ENCODE results near the gene SFMBT1.

Gene SFMBT1

DNA sequence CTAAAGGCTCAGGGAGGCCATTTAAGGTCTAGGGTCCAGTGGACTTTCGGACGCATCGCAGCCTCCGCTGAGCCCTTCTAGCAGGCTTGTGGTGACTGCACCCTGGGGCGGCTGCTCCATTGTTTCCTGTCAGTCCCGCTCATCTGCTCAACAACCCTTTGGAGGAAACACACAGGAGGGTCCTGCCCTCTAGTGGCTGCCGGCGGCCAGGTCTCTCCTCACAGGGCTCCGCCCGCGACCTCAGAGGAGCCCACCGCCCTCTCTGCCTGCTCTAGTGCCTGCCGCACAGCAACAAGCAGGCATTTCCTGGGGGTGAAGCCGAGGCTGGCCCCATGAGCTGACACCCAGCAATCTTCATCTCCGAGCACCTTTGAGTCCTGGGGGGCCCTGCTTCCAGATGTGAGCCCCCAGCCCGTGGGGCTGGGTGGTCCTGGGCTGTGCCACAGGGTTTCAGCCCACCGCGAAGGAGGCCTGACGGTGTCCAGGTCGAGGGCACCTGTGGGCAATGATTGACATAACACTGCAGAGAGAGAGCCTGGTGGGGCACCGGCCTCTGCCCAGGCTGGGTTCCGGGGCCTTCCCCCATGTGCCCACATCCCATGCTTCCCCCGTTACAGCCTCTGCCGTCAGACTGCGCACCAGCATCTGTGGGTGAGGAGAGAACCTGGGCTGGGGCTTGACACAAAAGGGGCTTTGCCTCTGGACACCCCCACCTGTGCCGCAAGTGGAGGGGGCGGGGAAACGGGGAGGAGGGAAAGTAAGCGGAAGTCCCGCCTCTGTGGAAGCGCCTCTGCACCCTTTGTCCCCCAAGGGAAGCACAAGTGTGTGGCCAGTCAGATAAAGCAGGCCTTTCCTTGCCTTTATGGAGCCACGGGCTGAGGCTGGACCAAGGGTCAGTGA is 27.0 kb upstream of the SFMBT1 start:
- peak; percentile 83 for DNase-seq (ENCODE audit: low spot score)
- peak; percentile 86 for TF ChIP-seq CTCF (IDR thresholded peaks at IDR 0.05; ENCODE audit: extremely low read depth, missing control alignments)

DNA sequence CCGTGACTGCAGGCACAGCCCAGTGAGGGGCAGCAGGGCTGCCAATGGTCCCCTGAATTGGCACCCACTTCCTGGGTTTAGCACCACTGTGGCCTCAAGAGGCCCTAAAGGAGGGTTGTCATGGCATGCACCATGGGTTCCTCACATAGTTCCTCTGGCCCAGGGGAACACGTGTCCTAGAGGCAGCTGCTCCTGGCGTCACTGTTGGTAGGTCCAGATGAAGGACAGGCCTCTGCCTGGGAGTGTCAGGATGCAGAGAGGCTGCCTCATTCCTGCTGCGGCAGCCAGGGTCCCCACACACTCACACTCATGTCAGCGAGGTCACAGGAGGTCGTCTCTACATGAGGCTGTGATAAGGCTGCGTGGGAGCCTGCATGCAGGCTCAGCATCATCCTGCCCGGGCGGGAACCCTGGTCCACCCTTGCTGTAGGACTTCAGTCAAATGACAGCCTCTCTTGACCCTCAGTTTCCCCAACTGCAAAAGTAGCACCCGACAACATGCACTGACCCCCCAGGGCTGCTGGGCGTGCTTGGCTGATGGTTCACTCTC is 26.1 kb upstream of the SFMBT1 start:
- DNase-seq (ENCODE audit: low spot score): no peak
- no peak for TF ChIP-seq CTCF (IDR thresholded peaks at IDR 0.05; ENCODE audit: extremely low read depth, missing control alignments)

- no peak for TF ChIP-seq CTCF (IDR thresholded peaks at IDR 0.05; ENCODE audit: extremely low read depth, missing control alignments)
- no peak for DNase-seq (ENCODE audit: low spot score)
Measured at GRCh38 chr3:53069422-53070068, 23.7 kb upstream of the SFMBT1 start.

GRCh38 chr3:53068176-53068575 is 22.3 kb upstream of the SFMBT1 start:
- DNase-seq (ENCODE audit: low spot score): no peak
- no peak for TF ChIP-seq CTCF (IDR thresholded peaks at IDR 0.05; ENCODE audit: extremely low read depth, missing control alignments)

DNA sequence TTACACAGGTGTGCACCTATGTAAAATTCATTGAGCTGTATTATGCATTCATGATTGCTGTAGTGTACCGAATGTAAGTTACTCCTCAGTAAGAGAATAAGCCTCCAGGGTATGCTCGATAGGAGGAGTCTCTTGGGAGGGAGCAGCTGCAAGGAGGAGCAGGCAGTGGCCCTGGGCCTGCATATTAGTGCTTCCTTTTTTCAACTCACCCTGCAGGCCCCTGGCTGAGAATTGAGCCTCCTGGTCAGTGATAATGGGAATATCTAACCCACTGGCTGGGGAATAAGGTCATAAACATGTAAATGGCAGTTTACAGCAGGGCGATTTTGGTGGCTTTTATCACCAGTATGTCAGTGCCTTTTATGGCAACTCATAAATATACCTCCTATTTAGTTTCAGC is 21.7 kb upstream of the SFMBT1 start:
- no peak for TF ChIP-seq CTCF (IDR thresholded peaks at IDR 0.05; ENCODE audit: extremely low read depth, missing control alignments)
- DNase-seq (ENCODE audit: low spot score): no peak

DNA sequence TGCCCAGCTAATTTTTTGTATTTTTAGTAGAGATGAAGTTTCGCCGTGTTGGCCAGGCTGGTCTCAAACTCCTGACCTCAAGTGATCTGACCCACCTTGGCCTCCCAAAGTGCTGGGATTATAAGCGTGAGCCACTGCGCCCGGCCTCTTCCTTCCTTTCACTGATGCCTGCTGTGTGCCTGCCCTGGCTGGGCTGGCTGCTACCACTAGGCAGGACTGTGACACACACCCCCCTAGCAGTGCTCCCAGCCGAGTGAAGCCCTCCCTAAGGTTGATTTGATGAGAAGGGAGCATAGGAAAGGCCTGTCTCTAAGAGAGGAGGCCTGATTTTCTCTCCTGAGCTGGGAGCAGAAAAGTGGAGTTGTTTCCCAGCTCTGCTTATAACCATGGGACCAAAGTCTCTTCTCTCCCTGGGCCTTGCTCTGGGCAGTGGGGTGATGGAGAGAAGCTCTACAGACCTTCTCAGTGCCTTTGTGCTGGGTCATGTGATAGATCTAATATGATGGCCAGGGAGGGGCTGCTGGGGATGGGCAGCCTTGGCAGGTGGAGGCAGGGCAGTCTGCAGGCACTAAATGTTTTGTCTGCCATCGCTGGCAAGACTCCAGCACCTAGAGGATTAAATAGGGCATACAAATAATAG is 20.1 kb upstream of the SFMBT1 start:
- TF ChIP-seq CTCF (IDR thresholded peaks at IDR 0.05; ENCODE audit: extremely low read depth, missing control alignments): no peak
- DNase-seq (ENCODE audit: low spot score): no peak

DNA sequence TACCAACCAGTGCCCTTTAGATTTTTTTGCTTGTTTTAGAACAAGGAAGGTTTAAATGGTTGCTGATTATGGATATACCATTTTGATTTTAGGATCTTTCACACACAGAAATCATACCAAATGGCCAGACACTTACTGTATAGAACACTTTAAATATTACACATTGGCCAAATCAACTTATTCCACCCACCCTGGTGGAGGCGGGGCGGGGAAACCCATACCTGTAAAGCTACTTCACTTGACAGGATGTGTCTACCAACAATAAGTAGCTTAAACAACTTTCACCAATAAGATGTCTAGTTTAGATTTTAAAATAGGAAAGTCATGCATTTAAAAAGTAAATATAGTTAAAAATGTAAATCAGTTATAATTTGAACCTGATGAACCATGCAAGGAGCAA is 17.0 kb upstream of the SFMBT1 start:
- no peak for TF ChIP-seq CTCF (IDR thresholded peaks at IDR 0.05; ENCODE audit: extremely low read depth, missing control alignments)
- no peak for DNase-seq (ENCODE audit: low spot score)
